ENCODE data around the gene ZC3HAV1.

DNA sequence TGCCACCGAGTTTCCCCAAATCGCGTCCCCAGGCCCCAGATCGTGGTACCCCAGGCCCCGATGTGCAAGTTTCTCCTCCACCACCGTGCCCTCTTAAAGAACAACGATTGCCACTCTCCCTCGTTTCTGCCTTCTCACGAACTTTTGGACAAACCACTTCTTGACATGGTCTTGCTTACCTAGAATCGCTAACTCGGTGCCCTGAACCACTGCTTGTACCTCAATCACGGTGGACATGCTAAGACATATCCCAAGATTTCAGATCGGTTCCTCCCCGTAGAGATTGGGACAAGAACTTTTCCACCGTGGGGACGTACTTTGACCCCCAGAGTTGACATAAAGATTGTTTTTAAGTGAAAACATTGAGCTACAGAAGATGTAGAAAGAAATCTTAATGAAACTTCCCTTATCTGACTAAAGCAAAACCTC lies 477 bp upstream of the ZC3HAV1 start:
- TF ChIP-seq, protein P1, sequence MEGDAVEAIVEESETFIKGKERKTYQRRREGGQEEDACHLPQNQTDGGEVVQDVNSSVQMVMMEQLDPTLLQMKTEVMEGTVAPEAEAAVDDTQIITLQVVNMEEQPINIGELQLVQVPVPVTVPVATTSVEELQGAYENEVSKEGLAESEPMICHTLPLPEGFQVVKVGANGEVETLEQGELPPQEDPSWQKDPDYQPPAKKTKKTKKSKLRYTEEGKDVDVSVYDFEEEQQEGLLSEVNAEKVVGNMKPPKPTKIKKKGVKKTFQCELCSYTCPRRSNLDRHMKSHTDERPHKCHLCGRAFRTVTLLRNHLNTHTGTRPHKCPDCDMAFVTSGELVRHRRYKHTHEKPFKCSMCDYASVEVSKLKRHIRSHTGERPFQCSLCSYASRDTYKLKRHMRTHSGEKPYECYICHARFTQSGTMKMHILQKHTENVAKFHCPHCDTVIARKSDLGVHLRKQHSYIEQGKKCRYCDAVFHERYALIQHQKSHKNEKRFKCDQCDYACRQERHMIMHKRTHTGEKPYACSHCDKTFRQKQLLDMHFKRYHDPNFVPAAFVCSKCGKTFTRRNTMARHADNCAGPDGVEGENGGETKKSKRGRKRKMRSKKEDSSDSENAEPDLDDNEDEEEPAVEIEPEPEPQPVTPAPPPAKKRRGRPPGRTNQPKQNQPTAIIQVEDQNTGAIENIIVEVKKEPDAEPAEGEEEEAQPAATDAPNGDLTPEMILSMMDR (optimal IDR thresholded peaks at IDR 0.05 in 1 of 3, IDR thresholded peaks at IDR 0.05 in 1 of 3, conservative IDR thresholded peaks at IDR 0.05 in 1 of 3; ENCODE audit: extremely low read depth in 1 of 3, insufficient read depth in 2 of 3, low read length in 3 of 3), result no peak
- TF ChIP-seq EZH2 (IDR thresholded peaks at IDR 0.05; ENCODE audit: low read length), result no peak
